HG02973 (cell line): ENCODE measurements around the gene HOXD3.

Experiments
- ATAC-seq: cut with Tn5 transposase; IDR thresholded peaks from one replicate; pipeline ENCODE4 v1.9.1; 2021; ENCODE audit warnings: moderate library complexity; ENCODE audit not compliant: unreplicated experiment

Gene HOXD3

GRCh38 chr2:176121190-176122051 is 35.7 kb upstream of the HOXD3 start:
- ATAC-seq, result no peak

GRCh38 chr2:176122052-176122682 is 34.9 kb upstream of the HOXD3 start:
- ATAC-seq, result no peak

GRCh38 chr2:176122683-176123410 is 34.3 kb upstream of the HOXD3 start, which contains the start of gene HOXD9:
Gene HOXD9, plus strand, starts transcription at chr2:176122719. Its CDS starts 50 bp downstream, at chr2:176122769.
- ATAC-seq, result no peak

GRCh38 chr2:176123411-176124109 is 33.5 kb upstream of the HOXD3 start:
- ATAC-seq, result no peak

- no peak for ATAC-seq
Measured at GRCh38 chr2:176124110-176124946, 32.8 kb upstream of the HOXD3 start.

- ATAC-seq, result no peak
Measured at GRCh38 chr2:176124947-176125771, 31.9 kb upstream of the HOXD3 start.

GRCh38 chr2:176125772-176126054 is 31.4 kb upstream of the HOXD3 start:
- no peak for ATAC-seq

GRCh38 chr2:176126929-176127773 is 30.0 kb upstream of the HOXD3 start:
- no peak for ATAC-seq

GRCh38 chr2:176127774-176128072 is 29.4 kb upstream of the HOXD3 start:
- ATAC-seq, result no peak

- ATAC-seq, result no peak
Measured at GRCh38 chr2:176128172-176128981, 28.7 kb upstream of the HOXD3 start.

- ATAC-seq, result no peak
Measured at GRCh38 chr2:176128982-176129796, 27.9 kb upstream of the HOXD3 start, which contains the start of gene HOXD8. Gene HOXD8, plus strand, starts transcription at chr2:176129705. Its CDS starts 662 bp downstream, at chr2:176130367.

GRCh38 chr2:176129813-176130146 is 27.3 kb upstream of the HOXD3 start:
- no peak for ATAC-seq

- no peak for ATAC-seq
Measured at GRCh38 chr2:176130147-176130956, 26.8 kb upstream of the HOXD3 start.

- ATAC-seq, result no peak
Measured at GRCh38 chr2:176130957-176131847, 25.9 kb upstream of the HOXD3 start.

- ATAC-seq, result no peak
Measured at GRCh38 chr2:176131848-176132158, 25.3 kb upstream of the HOXD3 start.
